NCI-H748 (cell line): ENCODE measurements around the gene TMEM131.
"Not testable (repeated sequence)": the region's sequence is repeated elsewhere in the genome, so short reads cannot be mapped to it uniquely, and the experiment has no call there.

Experiments used
- DNase-seq: peaks from one replicate; lab custom pipeline; 2025; ENCODE audit not compliant: unreplicated experiment; lab: John Stamatoyannopoulos, UW

The TMEM131 gene

GRCh38 chr2:97918818-97919217 is 76.9 kb downstream of the TMEM131 start:
- DNase-seq: no peak

DNA sequence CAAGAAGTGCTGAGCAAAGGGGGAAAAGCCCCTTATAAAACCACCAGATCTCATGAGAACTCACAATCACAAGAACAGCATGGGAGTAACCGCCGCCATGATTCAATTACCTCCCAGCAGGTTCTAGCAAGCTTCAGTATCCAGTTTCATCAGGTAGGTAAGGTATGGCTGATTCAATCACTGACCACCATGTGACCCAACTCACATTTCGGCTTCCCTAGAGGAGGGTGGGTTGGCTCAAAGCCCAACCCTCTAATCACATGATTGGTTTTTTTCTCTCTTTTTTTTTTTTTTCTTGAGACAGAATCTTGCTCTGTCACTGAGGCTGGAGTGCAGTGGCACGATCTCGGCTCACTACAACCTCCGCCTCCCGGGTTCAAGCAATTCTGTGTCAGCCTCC is 78.1 kb downstream of the TMEM131 start:
- peak; percentile 3 for DNase-seq

DNA sequence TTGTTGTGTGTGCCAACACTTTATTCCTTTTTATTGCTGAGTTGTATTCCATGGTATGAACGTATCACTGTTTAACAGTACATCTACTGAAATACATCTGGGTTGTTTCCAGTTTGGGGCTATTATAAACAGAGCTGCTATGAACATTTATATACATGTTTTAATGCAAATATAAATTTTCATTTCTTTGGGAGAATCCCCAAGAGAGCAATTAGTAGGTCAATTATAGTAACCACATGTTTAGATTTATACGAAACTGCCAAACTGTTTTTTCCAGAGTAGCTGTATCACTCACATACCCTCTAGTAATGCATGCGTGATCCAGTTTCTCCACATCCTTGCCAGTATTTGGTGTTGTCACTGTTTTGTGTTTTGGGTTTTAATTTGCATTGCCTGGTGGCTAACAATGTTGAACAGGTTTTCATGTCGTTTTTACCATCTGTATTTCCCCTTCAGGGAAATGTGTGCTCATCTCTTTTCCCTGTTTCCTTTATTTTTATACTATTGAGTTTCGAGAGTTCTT is 81.0 kb downstream of the TMEM131 start:
- DNase-seq: no peak

DNA sequence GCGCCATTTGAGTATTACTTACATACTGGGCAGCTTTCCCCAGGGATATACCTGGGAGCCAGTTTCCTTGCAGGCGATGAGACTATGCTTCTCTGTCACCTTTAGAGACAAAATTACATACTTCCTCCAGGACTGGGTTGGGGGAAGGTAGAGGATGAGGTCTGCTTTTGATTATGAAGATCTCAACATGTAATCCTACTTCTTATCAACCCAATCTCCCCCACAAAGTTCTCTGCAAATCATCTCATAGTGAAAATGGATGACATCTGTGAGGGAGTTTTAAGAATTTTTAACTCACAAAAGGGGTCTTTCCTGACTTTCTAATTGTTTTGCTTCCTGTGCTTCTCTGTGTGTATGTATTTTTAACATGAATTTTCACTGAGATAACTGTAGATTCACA is 81.9 kb downstream of the TMEM131 start:
- no peak for DNase-seq

DNA sequence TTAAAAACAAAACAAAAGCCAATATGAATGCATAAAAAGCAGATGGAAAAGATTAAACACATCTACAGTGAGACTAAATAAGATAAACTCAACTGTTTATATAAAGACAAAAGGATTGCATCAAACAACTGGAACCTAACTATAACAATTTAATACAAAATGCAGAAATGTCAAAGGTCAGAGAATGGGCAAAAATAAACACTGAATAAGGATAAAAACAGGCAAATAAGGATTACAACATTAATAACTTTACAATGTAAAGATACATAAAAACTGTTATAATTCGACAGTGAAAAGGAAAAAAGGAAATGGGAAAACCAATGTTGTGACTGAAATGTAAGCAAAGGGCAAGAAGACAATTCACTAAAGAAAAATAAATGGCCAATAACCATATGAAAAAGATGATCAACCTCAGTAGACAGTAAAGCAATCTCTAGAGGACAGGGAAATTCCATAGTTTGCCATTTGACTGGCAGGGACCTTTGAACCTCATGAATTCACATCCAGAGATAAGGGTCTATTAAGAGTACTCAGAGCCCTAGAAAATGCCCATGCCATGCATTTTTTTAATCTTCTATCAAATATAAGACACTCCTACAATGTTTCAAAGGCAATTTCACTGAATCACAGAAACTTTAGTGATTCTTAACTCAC is 83.7 kb downstream of the TMEM131 start:
- no peak for DNase-seq

- DNase-seq: no peak
These were observed 84.4 kb downstream of the TMEM131 start for GRCh38 chr2:97911206-97911921.

GRCh38 chr2:97910403-97911205 is 85.1 kb downstream of the TMEM131 start:
- DNase-seq: no peak

DNA sequence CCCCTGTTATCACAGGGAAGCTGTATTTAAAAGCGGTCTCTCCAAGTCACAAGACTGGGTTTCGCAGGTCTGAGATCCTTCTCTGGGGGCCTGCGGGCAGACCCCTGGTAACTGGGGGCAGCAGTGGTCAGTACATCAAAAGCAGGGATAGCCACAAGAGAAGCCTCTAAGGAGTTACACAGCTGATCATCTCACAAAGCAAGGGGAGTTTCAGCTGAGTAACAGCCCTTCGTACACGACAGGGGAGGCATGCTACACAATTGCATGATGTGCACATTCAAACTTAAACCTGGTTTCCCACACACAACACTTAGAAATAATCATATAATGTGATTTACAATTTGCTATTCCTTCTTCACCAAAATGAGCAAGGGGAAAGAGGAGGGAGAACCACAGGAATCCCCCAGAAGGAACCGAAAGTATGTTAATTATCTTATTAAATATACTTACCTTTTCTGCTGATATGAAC is 87.5 kb downstream of the TMEM131 start:
- no peak for DNase-seq

DNA sequence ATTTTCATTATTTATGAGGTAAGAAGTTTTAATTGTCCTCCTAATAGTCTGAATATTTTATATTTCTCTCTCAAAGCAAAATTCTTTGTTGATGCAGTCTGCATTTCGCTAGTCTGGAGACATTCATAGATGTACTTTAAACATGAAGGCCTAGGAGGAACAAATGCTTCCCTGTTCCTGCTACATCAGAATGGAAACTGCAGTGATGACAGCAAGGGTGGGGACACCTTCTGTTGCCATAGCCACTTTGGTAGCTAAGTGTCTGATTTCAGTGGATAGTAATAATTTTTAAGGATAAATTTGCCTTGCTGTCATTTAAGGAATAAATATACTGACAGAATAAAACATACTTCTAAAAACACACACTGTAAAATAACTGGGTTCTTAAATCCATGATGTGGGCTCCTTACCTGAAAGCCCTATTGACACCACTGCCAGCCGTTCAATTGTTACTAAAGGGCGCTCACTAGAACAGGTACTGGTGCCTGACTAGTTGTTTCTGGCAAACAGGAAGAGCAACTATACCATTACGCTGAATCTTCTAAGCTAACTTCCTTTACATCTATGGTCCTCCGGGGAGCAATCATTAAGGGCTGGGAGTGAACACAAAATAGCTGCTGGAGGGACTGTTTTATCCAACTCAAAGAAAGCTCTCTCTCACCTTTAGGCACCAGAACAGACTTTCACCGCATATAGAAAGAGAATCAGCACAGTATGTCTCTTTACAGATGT is 88.2 kb downstream of the TMEM131 start:
- no peak for DNase-seq

- no peak for DNase-seq
These were observed 89.4 kb downstream of the TMEM131 start for GRCh38 chr2:97906307-97906706.

DNA sequence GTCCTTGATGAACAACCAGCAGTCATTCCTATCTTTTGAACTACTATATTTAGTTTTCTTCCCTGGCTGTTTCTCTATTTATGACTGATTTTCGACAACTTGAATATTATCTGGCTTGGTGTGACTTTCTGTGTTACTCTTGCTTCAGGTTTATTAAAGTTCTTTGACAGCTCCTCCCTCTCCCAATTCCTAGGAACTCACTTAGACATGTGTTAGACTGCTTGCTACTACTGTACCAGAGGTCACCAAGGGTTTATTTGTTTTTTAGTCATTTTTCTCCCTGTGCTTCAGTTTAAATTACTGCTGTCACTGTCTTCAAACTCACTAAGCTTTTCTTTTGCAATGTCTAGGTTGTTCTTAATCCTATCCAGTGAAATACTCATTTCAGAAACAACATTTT is 90.5 kb downstream of the TMEM131 start:
- DNase-seq: no peak

DNA sequence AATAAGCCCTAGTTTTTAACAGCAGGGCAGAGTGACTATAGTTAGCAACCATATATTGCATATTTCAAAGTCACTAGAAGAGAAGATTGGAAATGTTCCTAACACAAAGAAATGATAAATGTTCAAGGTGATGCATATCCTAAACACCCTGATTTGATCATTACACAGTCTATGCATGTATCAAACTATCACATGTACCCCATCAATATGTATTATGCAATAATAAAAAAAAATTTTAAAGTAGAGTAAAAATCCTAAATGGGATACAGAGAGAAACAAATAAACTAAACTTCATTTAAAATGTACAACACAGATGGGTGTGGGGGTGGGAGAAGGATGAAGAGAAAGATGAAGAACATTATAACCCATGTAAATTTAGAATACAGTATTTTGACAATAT is 93.9 kb downstream of the TMEM131 start:
- no peak for DNase-seq

DNA sequence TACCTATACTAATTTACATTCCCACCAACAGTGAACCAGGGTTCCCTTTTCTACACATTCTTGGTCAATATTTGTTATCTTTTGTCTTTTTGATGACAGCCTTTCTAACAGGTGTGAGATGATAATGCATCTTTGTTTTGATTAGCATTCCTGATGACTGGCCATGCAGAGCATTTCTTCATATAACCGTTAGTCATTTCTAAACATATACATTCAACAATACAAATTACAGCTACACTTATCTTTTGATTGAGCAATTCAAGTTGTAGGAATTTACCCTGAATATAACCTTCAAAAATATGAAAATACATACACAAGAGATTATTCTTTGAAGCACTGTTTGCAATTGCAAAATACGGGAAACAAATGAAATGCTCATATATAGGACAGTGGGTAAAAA is 94.9 kb downstream of the TMEM131 start:
- peak; percentile 2 for DNase-seq

- not testable (repeated sequence) for DNase-seq
These were observed 102.7 kb downstream of the TMEM131 start for GRCh38 chr2:97893042-97893441.

DNA sequence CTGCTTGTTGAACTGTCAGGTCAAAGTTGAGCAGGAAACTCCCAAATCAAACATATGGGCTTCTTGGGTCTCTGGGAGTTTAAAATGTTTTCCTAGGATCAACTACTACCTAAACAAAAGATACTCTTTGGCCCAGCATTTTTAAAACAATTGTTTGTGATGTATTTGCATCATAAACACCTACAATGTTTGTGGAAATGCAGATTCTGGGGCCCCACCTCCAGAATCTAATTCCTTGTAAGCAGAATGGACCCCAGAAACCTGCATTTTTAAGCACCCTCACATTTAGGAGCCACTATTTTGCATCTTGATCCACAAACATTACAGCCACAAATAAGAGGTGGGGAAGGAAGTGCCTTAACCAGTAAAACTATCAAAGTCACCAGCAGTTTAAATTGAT is 104.1 kb downstream of the TMEM131 start:
- no peak for DNase-seq

GRCh38 chr2:97889156-97889555 is 106.6 kb downstream of the TMEM131 start:
- DNase-seq: no peak

- DNase-seq: no peak
These were observed 109.9 kb downstream of the TMEM131 start for GRCh38 chr2:97885841-97886240.

GRCh38 chr2:97880334-97880733 is 115.4 kb downstream of the TMEM131 start:
- no peak for DNase-seq

DNA sequence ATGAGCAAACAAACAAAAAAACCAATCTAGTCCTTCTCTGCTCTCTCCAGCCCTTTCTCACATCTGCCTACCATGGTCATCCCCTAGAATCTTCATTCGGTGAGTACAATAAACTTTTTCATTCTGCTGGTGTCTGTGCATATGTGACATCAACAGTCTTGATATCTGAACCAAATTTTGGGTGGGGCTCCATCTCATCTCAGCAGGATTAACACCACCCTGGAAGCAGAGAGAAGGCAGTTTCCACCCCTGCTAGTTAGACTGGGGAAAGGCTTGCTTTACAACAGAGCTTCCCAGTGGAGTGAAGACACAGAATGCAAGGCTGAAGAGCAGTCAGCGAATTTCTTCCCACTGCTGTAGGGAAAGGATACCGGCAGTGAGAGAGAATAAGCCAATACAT is 116.9 kb downstream of the TMEM131 start:
- DNase-seq: no peak

GRCh38 chr2:97878317-97878716 is 117.4 kb downstream of the TMEM131 start:
- not testable (repeated sequence) for DNase-seq
